Stomach smooth muscle (tissue), 2 donors: ENCODE results near the gene RBM47.
"Not testable (repeated sequence)": the region's sequence is repeated elsewhere in the genome, so short reads cannot be mapped to it uniquely, and the experiment has no call there.

Experiments
- H3K27ac ChIP-seq: one replicate; pipeline ENCODE4 v1.7.0; 2013; ENCODE audit warnings: mild to moderate bottlenecking, low read length, inconsistent platforms
- H3K27me3 ChIP-seq, 2 donors: one replicate each; pipeline ENCODE4 v1.7.0; 2013; ENCODE audit warnings: low read length in 2 of 2; ENCODE audit not compliant: insufficient read depth in 2 of 2, control insufficient read depth in 1 of 2
- H3K36me3 ChIP-seq, 2 donors: one replicate each; pipeline ENCODE4 v1.7.0; 2013; ENCODE audit warnings: low read length in 2 of 2; ENCODE audit not compliant: control insufficient read depth in 2 of 2, insufficient read depth in 2 of 2
- H3K4me1 ChIP-seq: one replicate; pipeline ENCODE4 v1.7.0; 2013; ENCODE audit warnings: low read length; ENCODE audit not compliant: control insufficient read depth, insufficient read depth
- H3K4me3 ChIP-seq, 2 donors: one replicate each; pipeline ENCODE4 v1.7.0; 2013; ENCODE audit warnings: low read length in 2 of 2
- H3K9ac ChIP-seq, 2 donors: one replicate each; pipeline ENCODE4 v1.7.0; 2013; ENCODE audit warnings: low read length in 2 of 2, mild to moderate bottlenecking in 1 of 2
- H3K9me3 ChIP-seq, 2 donors: one replicate each; pipeline ENCODE4 v1.7.0; 2013; ENCODE audit warnings: low read length in 2 of 2; ENCODE audit not compliant: control insufficient read depth in 2 of 2
- donor health status: healthy.
- donor health status: Pancreatic carcinoma.

The RBM47 gene

DNA sequence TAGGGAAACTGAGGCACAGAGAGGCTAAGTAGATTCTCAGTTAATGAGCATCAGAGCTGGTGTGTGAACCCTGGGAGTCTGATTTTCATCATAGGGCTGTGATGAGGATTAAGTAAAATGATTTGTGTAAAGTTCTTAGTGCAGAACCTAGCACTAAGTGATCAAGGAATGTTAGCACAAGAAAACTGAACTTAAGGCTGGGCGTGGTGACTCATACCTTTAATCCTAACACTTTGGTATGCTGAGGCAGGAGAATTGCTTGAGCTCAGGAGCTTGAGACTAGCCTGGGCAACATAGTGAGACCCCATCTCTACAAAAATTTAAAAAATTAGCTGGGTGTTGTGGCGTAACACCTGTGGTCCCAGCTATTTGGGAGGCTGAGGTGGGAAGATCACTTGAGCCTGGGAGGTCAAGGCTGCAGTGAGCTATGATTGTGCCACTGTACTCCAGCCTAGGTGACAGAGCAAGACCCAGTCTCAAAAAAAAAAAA is 183.4 kb downstream of the RBM47 start:
- H3K4me1 ChIP-seq, H3K36me3 ChIP-seq, H3K9ac ChIP-seq, H3K4me3 ChIP-seq, H3K9me3 ChIP-seq, H3K27me3 ChIP-seq, H3K27ac ChIP-seq: not testable (repeated sequence)

DNA sequence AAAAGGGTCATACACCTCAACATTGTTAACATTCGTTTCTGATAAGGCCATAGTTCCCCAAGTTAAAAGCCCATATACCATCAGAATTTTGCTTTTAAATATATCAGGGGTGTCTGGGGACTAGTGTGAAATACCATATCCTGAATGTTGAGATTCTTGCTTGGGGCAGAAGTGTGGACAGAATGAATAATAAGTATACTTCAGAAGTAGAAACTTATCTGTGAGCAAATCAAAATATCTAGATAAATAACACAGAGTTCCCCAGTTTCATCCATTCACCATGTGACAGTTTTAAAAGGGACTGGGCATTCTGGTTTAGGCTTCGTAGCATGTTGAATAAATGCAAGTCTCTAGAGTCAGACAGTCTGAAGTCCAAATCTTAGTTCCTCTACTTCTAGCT is 184.0 kb downstream of the RBM47 start:
- no peaks in the 10 kb centered on the region for H3K36me3 ChIP-seq
- no peaks in the 10 kb centered on the region for H3K9me3 ChIP-seq
- H3K27me3 ChIP-seq = no peaks in the 10 kb centered on the region
- no peak overlapping the region for H3K9ac ChIP-seq
- no peaks in the 10 kb centered on the region for H3K4me1 ChIP-seq
- H3K4me3 ChIP-seq = no peak overlapping the region
- H3K27ac ChIP-seq = no peak overlapping the region

DNA sequence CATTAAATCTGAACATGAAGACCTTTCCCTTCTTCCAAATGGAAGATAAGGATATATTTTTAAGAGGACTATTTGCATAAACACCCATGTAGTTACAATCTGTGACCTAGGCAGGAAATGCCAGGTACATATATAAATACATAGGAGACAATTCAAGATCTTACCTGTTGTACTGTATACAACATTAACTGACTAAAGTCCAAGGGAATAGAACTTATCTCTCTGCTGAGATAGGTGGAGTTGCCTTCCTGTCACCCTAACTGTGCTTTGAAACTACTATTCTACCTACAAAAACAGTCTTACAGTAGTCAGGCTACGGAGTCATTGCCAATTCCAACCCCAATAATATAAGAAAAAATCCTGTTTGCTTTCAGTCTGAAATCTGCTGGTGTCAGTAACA is 188.2 kb downstream of the RBM47 start:
- Histone ChIP-seq H3K9ac (no peak overlapping the region), H3K27ac (no peak overlapping the region), H3K27me3 (no peaks in the 10 kb centered on the region), H3K4me1 (no peaks in the 10 kb centered on the region), H3K4me3 (no peak overlapping the region), H3K36me3 (no peaks in the 10 kb centered on the region), H3K9me3 (peaks cover 0 to 3% of the 10 kb centered on the region in 2 donors)

DNA sequence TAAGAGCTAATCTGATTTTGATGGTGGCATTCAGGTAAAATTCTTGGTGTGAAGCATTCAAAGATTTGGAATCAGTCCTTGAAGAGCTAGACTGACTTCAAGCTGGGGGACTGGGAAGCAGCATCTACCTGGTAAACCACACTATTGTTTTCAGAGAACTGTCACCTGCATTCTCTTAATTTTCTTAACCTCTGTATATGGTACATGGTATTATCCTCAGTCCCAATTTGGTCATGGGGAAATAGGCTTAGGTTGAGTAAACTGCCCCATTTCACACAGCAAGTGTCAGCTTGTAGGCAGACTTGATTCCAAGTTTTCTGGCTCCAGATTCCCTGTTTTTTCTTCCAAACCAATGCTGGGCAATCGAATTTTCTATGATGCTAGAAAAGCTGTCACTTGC is 190.1 kb downstream of the RBM47 start:
- no peak overlapping the region for H3K27ac ChIP-seq
- no peak overlapping the region for H3K9ac ChIP-seq
- H3K27me3 ChIP-seq = no peaks in the 10 kb centered on the region
- no peaks in the 10 kb centered on the region for H3K4me1 ChIP-seq
- no peaks in the 10 kb centered on the region for H3K36me3 ChIP-seq
- no peak overlapping the region for H3K4me3 ChIP-seq
- H3K9me3 ChIP-seq = peaks cover 0 to 3% of the 10 kb centered on the region in 2 donors

DNA sequence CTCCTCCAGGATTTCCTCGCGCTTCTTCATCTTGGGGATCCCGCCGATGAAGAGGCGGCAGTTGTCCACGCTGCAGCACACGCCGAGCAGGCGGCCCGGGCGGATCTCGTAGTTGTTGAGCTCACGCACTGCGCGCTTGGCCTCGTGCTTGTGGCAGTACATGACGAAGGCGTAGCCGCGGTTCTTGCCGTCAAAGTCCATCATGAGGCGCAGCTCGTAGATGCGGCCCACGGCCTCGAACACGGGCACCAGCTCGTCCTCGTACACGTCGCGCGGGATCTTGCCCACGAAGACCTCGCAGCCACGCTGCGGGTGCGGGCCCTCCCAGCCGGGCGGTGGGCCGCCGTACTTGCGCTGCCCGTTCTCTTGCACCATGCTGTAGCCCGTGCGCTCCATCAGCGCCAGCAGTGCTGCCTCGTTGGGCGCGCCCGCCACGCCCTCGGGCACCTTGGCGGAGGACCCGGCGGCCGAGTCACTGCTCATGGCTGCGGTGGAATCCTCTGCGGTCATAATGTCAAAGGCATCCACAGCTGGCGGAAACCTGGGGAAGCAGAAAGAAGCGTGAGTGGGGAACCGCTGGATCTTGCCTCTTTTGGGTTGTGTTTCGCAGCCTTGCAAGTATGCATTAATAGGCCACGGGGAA is 191.2 kb downstream of the RBM47 start:
- H3K27ac ChIP-seq = no peak overlapping the region
- H3K4me3 ChIP-seq = no peak overlapping the region
- H3K4me1 ChIP-seq = no peaks in the 10 kb centered on the region
- peaks cover 0 to 3% of the 10 kb centered on the region in 2 donors for H3K9me3 ChIP-seq
- H3K27me3 ChIP-seq = no peaks in the 10 kb centered on the region
- no peak overlapping the region for H3K9ac ChIP-seq
- H3K36me3 ChIP-seq = no peaks in the 10 kb centered on the region

DNA sequence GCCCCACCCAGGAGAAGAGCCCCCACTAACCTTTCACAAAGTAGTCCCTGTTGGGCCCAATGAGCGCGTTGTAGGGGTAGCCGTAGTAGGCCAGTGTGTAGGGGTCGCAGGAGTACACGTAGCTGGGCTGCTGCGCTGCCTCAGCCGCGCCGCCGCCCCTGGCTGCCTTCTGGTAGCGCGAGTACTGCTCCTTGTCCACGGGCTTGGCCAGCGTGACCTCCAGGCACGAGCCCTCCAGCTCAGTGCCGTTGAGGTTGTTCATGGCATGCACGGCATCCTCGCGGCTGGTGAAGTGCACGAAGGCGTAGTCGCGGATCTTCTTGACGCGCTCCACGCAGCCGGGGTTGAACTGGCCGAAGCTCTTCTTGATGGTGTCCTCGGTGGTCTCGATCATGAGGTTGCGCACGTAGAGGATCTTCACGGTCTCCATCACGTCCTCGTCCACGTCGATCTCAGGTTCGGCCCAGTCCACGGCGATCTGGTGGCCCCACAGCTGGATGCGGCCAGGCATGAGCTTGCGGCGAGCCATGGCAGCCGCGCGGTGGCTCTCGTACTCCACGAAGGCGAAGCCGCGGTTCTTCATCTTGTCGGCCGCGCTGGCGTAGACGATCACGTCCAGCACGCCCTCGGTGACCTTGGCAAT is 191.8 kb downstream of the RBM47 start:
- no peak overlapping the region for H3K27ac ChIP-seq
- H3K4me3 ChIP-seq = no peak overlapping the region
- H3K27me3 ChIP-seq = no peaks in the 10 kb centered on the region
- no peaks in the 10 kb centered on the region for H3K4me1 ChIP-seq
- no peak overlapping the region for H3K9ac ChIP-seq
- H3K9me3 ChIP-seq = peaks cover 0 to 3% of the 10 kb centered on the region in 2 donors
- no peaks in the 10 kb centered on the region for H3K36me3 ChIP-seq

DNA sequence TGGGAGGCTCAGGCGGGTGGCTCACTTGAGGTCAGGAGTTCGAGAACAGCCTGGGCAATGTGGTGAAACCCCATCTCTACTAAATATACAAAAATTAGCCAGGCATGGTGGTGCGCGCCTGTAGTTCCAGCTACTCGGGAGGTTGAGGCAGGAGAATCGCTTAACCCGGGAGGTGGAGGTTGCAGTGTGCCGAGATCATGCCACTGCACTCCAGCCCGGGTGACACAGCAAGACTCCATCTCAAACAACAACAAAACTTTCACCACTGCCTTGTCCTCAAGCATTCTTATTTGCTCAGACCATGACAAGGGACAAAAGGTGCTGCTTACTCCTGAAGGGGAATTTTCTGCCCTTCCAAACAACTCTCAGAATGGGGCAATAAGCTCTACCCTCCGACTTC is 194.4 kb downstream of the RBM47 start:
- not testable (repeated sequence) for H3K27me3 ChIP-seq, H3K27ac ChIP-seq, H3K9me3 ChIP-seq, H3K36me3 ChIP-seq, H3K4me3 ChIP-seq, H3K9ac ChIP-seq, H3K4me1 ChIP-seq

DNA sequence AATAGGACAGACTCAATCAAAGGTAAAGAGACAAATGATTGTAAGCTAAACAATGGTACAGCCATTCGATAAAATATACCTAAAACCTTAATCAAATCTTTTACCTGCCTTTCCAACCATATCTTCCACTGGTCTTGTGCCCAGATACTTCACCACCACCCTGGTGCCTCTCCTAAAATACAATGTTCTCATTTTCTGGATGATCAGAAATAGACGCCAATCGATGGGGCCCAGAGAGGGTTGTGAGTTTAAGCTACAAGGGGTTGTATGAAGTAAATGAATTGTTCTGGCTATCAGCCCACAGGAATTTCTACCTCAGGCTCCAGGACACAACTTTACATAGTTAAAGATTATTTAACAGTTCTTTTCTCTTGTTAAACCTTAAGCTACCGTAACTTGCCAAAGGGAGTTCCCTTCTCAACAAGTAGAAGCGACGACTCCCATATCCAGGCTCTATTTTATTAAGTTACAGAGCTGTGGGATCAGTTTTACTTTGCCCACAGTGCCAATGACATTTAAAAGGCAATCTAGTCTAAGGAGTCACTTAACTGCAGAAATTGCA is 195.5 kb downstream of the RBM47 start:
- Histone ChIP-seq H3K36me3 (no peaks in the 10 kb centered on the region), H3K4me1 (no peaks in the 10 kb centered on the region), H3K9me3 (peaks cover 0 to 3% of the 10 kb centered on the region in 2 donors), H3K27ac (no peak overlapping the region), H3K9ac (no peak overlapping the region), H3K4me3 (no peak overlapping the region), H3K27me3 (no peaks in the 10 kb centered on the region)

DNA sequence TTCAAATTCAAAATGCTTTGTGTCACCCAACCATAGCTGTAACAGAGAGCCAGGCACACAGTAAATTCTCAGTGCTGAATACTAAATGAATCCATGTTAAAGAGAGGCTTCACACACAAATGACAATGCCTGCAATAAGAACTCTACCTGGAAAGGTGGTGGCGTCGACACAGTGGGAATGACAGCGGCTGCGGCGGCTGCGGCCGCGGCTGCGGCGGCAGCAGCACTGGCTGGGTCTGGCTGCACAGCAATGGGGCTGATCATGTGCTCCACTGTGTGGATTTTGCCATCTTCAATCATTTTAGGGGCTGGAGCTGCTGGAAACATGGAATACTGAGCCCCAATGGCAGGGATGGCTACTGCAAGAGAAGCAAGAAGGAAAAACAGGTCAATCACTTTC is 197.2 kb downstream of the RBM47 start:
- H3K9ac ChIP-seq = no peak overlapping the region
- no peaks in the 10 kb centered on the region for H3K36me3 ChIP-seq
- no peak overlapping the region for H3K4me3 ChIP-seq
- no peaks in the 10 kb centered on the region for H3K9me3 ChIP-seq
- no peak overlapping the region for H3K27ac ChIP-seq
- no peaks in the 10 kb centered on the region for H3K27me3 ChIP-seq
- no peaks in the 10 kb centered on the region for H3K4me1 ChIP-seq

DNA sequence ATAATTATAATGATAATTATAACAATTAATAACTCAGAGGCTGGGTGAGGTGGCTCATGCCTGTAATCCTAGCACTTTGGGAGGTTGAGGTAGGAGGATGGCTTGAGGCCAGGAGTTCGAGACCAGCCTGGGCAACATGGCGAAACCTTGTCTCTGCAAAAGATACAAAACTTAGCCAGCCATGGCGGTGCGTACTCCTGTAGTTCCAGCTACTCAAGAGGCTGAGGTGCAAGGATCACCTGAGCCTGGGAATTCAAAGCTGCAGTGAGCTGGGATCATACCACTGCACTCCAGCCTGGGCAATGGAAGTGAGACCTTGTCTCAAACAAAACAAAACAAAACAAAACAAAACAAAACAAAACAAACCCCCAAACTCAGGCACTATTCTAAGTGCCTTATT is 201.8 kb downstream of the RBM47 start:
- not testable (repeated sequence) for H3K9ac ChIP-seq, H3K27me3 ChIP-seq, H3K9me3 ChIP-seq, H3K27ac ChIP-seq, H3K36me3 ChIP-seq, H3K4me3 ChIP-seq, H3K4me1 ChIP-seq

DNA sequence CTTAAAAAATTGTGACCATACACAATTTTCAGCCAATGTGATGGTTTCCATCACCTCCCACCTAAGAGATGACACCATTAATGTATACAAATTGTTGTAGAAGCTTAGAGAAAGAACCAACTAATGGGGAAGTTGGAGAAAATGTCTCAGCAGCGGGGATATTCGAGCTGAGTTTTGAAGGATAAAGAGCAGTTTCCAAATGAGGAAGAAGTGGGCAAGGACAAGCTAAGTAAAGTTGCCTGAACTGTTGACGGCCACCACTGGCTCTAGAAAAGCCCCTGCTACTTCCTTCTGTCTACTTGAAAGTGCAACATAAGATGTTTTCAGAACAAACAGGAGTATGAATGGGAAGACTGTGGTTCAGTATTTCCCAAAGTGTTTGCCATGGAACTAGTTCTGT is 202.5 kb downstream of the RBM47 start:
- H3K27me3 ChIP-seq = no peaks in the 10 kb centered on the region
- H3K27ac ChIP-seq = no peak overlapping the region
- H3K4me1 ChIP-seq = no peaks in the 10 kb centered on the region
- no peaks in the 10 kb centered on the region for H3K9me3 ChIP-seq
- H3K36me3 ChIP-seq = no peaks in the 10 kb centered on the region
- H3K4me3 ChIP-seq = no peak overlapping the region
- no peak overlapping the region for H3K9ac ChIP-seq
